HK-2 (cell line): ENCODE data around the gene UQCRHL.

ENCODE experiments used
- DNase-seq: peaks from one replicate; pipeline ENCODE4 v3.0.0-alpha.2; 2018; ENCODE audit not compliant: unreplicated experiment

The UQCRHL gene

GRCh38 chr1:15799004-15799867, 8.2 kb downstream of the UQCRHL start:
- peak; percentile 93 for DNase-seq

- DNase-seq: no peak
Observed at GRCh38 chr1:15797614-15798390, 9.6 kb downstream of the UQCRHL start.

GRCh38 chr1:15796086-15796462, 11.4 kb downstream of the UQCRHL start:
- no peak for DNase-seq

GRCh38 chr1:15788624-15789301, 18.7 kb downstream of the UQCRHL start:
- no peak for DNase-seq

- DNase-seq: no peak
Observed at GRCh38 chr1:15786581-15786980, 20.9 kb downstream of the UQCRHL start.

- no peak for DNase-seq
Observed at GRCh38 chr1:15785683-15786082, 21.8 kb downstream of the UQCRHL start.

- DNase-seq: no peak
Observed at GRCh38 chr1:15777909-15778707, 29.3 kb downstream of the UQCRHL start.

GRCh38 chr1:15775706-15776105, 31.7 kb downstream of the UQCRHL start:
- no peak for DNase-seq

- DNase-seq: no peak
Observed at GRCh38 chr1:15771836-15772515, 35.5 kb downstream of the UQCRHL start.

GRCh38 chr1:15770313-15770962, 37.0 kb downstream of the UQCRHL start:
- no peak for DNase-seq

GRCh38 chr1:15768388-15768787, 39.1 kb downstream of the UQCRHL start:
- DNase-seq: no peak

GRCh38 chr1:15767941-15768340, 39.5 kb downstream of the UQCRHL start:
- DNase-seq: no peak

- DNase-seq: peak; percentile 63
Observed at GRCh38 chr1:15765495-15766194, 41.8 kb downstream of the UQCRHL start.

- no peak for DNase-seq
Observed at GRCh38 chr1:15764890-15765289, 42.6 kb downstream of the UQCRHL start.

GRCh38 chr1:15764269-15764764, 43.1 kb downstream of the UQCRHL start:
- DNase-seq: no peak

GRCh38 chr1:15762546-15762945, 44.9 kb downstream of the UQCRHL start:
- no peak for DNase-seq

- DNase-seq: no peak
Observed at GRCh38 chr1:15761366-15762128, 45.9 kb downstream of the UQCRHL start.

GRCh38 chr1:15760520-15761211, 46.8 kb downstream of the UQCRHL start:
- peak; percentile 33 for DNase-seq
